Uterus (tissue), 2 donors: ENCODE results near the gene CHD2.

Source experiments
- CTCF ChIP-seq, 4 experiments: fragments of 200-600 bp in 2 of 4; fragments of 450-650 bp in 2 of 4; sonication (generic) in 2 of 4; IDR thresholded peaks; one replicate each; pipeline ENCODE4 v1.5.1; 2016 to 2019; ENCODE audit warnings: antibody characterized with exemption in 4 of 4, mild to moderate bottlenecking in 2 of 4, moderate library complexity in 1 of 4
- POLR2A ChIP-seq, 2 donors: fragments of 450-650 bp; IDR thresholded peaks; one replicate each; pipeline ENCODE4 v1.6.1; 2016; ENCODE audit warnings: antibody characterized with exemption in 2 of 2, mild to moderate bottlenecking in 1 of 2, moderate library complexity in 1 of 2

DNA sequence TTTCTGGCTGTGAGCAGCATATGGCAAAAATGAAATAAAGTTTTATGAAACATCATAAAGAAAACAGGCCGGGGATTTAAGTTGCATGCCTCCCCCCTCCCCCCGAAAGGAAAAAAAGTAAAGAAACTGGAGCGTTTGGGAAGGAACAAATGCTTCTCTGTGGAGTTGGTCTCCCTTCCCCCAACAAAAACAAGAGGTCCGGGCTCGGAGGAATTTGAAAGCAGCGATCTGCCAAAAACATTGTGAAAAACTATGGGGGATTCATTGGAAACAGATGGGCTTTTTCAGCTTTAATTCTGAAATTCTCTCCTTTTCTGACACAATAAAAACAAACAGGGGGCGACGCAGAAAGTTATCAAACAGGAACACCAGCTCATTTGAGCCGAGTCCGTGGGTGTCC, 171.9 kb downstream of the CHD2 start:
- no peak for TF ChIP-seq CTCF (IDR thresholded peaks at IDR 0.05)
- no peak for TF ChIP-seq POLR2A (IDR thresholded peaks at IDR 0.05)
